GM12801 (cell line): ENCODE results near the gene SLCO6A1.

Source experiments
- TF ChIP-seq, protein P1 (sequence below): IDR thresholded peaks from one replicate; pipeline ENCODE4 v1.5.1; 2011; ENCODE audit warnings: control low read depth; ENCODE audit not compliant: insufficient read length; ENCODE audit errors: extremely low read depth

Gene SLCO6A1, protein sequence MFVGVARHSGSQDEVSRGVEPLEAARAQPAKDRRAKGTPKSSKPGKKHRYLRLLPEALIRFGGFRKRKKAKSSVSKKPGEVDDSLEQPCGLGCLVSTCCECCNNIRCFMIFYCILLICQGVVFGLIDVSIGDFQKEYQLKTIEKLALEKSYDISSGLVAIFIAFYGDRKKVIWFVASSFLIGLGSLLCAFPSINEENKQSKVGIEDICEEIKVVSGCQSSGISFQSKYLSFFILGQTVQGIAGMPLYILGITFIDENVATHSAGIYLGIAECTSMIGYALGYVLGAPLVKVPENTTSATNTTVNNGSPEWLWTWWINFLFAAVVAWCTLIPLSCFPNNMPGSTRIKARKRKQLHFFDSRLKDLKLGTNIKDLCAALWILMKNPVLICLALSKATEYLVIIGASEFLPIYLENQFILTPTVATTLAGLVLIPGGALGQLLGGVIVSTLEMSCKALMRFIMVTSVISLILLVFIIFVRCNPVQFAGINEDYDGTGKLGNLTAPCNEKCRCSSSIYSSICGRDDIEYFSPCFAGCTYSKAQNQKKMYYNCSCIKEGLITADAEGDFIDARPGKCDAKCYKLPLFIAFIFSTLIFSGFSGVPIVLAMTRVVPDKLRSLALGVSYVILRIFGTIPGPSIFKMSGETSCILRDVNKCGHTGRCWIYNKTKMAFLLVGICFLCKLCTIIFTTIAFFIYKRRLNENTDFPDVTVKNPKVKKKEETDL

DNA sequence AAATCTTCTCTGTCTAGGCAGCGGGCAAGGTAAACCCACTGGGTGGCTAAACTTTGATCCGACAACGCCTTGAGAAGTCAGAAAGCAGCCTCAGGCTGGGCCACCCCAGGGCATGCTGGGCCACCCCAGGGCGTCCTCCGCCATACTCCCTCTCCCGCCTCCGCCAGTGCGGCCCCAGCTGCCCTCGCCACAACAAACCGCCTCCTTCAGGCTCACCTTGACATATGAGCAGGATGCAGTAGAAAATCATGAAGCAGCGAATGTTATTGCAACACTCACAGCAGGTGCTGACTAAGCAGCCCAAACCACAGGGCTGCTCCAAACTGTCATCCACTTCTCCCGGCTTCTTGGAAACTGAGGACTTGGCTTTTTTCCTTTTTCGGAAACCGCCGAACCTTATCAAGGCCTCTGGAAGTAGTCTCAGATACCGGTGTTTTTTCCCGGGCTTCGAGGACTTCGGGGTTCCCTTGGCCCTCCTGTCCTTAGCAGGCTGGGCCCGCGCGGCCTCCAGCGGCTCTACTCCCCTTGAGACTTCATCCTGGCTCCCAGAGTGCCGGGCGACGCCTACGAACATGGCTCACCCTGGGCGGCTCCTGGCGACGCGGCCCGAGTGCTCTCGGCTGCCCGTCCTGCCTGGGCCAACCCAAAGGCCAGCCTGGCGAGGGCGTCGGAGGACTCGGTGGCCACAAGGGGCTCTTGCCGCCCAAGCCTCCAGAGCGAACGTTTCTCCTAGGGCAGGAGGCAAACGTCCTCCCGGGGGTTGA is at the start of gene SLCO6A1:
SLCO6A1 (minus strand) TSS at position 731 of the 764 bp plus-strand sequence; CDS start at position 574, 157 bp downstream.
- TF ChIP-seq, protein P1, sequence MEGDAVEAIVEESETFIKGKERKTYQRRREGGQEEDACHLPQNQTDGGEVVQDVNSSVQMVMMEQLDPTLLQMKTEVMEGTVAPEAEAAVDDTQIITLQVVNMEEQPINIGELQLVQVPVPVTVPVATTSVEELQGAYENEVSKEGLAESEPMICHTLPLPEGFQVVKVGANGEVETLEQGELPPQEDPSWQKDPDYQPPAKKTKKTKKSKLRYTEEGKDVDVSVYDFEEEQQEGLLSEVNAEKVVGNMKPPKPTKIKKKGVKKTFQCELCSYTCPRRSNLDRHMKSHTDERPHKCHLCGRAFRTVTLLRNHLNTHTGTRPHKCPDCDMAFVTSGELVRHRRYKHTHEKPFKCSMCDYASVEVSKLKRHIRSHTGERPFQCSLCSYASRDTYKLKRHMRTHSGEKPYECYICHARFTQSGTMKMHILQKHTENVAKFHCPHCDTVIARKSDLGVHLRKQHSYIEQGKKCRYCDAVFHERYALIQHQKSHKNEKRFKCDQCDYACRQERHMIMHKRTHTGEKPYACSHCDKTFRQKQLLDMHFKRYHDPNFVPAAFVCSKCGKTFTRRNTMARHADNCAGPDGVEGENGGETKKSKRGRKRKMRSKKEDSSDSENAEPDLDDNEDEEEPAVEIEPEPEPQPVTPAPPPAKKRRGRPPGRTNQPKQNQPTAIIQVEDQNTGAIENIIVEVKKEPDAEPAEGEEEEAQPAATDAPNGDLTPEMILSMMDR = no peak

DNA sequence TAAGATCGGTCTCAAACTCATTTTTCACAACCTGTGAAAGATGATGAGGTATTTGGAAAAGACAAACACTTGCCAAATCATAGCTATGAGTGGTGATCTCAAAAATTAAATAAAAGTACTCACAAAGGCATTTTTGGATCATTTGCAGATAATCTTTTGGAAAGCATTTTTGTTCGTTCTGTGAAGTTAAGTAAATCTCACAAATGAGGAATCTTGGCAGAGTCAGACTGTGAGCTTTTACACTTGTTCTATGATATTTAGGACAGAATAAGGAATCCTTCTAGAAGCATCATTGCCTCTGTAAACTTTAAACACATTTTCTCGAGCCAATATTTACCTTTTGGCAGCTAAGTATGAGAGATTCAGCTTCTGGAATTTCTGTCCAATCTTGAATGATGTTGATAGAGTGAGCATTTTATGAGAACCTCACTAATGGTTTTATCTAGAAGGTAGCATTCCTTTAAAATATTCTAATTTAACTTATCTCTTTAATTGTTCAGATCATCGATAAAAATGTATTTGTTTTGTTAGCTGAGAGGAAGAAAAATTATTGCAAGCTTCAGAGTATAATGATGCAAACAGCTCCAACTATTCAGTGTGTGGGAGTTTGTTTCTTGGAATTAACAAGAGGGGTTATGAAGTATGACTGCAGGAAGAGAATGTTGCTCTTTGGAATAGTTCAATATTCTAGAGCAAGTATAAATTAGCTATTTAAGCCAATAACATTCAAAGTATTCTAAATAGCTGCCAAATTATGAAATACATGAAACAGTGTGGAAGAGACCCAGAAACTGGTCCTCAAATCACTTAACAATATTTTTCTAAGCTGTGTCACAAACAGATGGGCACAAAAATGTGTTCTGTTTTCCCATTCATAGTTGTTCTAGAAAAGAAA is 48.6 kb upstream of the SLCO6A1 start:
- TF ChIP-seq, protein P1 = no peak

DNA sequence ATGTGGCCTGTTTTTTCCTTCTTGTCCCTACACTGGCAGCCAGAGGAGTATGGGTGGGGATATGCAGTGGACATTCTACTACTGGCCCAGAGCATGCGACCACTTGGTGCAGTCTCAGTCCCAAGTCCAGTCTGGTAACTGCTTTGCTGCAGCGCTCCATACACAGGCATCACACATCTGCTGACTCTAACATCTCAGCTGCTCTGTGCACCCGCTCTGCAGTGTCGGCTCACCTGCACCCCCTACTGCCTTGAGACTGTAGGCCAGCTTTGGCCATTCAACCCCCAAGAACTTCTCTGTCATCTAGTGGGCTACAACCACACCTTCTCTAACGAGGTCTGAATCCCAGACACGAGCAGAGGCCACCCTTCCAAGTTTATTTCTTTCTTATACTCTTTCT is 46.4 kb upstream of the SLCO6A1 start:
- TF ChIP-seq, protein P1 = no peak

DNA sequence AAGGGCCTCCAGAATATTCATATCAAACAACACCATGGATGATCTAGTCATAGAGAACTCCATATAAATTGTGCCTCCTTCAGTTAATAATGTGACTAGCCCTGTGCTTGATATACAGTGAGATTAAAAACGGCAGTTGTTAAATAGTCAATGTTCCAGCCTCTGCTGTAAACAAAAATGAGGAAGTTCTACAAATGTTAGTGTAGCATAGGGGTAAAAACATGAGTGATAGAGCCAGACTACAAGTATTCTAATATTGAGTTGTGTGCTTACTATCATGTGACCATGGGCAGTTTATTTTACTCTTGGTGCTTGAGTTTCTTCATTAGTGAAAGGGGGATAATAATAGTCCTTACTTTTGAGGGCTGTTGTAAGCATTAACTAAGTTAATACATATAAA is 43.3 kb upstream of the SLCO6A1 start:
- TF ChIP-seq, protein P1 = no peak

DNA sequence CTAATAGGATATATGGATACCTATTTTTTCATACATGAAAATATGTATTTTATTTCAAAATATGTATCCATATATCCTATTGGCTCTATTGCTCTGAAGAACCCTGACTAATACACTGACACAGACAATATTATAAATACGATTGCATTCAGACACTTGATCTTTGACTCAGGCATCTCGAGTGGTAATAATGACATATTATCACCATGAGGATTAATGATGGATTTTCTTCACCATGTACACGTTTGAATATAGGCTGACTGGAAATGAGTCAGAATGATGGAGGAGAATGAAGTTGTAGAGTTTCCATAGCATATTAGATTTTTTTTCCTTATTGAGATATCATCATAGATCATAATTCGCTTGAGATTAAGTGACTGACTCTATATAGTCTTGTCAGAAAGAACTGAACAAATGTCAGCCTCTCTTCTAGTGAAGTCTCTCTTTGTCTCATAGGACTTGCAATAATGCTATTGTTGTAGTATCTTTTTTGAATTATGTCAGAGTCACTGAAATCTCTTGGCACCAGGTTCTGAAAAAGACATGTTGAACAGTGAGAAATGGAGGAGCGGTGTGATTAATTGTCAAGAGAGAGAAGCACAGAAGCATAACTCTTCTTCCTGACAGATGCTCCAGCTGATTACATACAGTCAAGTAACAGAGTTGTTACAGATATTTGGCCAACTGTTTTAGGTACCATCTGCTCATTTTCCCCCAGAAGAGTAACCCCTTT is 41.4 kb upstream of the SLCO6A1 start:
- TF ChIP-seq, protein P1 = no peak

DNA sequence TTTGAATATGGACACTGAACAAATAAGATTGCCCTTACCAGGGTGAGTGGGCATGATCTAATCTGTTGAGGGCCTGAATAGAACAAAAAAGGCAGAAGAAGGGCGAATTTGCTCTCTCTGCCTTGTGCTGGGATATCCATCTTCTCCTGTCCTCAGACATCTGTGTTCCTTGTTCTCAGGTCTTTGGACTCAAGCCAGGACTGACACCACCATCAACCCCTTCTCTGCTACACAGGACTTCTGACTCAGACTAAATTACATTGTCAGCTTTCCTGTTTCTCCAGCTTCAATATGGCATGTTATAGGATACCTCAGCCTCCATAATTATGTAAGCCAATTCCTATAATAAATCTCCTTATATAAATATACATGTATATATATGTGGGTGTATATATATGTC is 40.8 kb upstream of the SLCO6A1 start:
- TF ChIP-seq, protein P1 = no peak
